AG09309 (cell line): ENCODE results near the gene TJP3.
A peak's percentile ranks its signal among the peaks of the same experiment; 100 is the strongest.

Experiments
- DNase-seq: peaks from one replicate; pipeline ENCODE4 v3.0.0-alpha.2; 2010; ENCODE audit warnings: low read depth
- H3K4me3 ChIP-seq: 2 replicates; pipeline ENCODE4 v1.5.1; 2011; ENCODE audit warnings: mild to moderate bottlenecking, low read depth, low read length, moderate library complexity; ENCODE audit not compliant: control insufficient read depth
- TF ChIP-seq, protein P1 (sequence below): IDR thresholded peaks from 2 replicates; pipeline ENCODE4 v1.5.1; 2011; ENCODE audit warnings: mild to moderate bottlenecking, low read depth, low read length, inconsistent platforms; ENCODE audit not compliant: insufficient read depth, control insufficient read depth; ENCODE audit errors: missing control alignments

TJP3 gene, protein sequence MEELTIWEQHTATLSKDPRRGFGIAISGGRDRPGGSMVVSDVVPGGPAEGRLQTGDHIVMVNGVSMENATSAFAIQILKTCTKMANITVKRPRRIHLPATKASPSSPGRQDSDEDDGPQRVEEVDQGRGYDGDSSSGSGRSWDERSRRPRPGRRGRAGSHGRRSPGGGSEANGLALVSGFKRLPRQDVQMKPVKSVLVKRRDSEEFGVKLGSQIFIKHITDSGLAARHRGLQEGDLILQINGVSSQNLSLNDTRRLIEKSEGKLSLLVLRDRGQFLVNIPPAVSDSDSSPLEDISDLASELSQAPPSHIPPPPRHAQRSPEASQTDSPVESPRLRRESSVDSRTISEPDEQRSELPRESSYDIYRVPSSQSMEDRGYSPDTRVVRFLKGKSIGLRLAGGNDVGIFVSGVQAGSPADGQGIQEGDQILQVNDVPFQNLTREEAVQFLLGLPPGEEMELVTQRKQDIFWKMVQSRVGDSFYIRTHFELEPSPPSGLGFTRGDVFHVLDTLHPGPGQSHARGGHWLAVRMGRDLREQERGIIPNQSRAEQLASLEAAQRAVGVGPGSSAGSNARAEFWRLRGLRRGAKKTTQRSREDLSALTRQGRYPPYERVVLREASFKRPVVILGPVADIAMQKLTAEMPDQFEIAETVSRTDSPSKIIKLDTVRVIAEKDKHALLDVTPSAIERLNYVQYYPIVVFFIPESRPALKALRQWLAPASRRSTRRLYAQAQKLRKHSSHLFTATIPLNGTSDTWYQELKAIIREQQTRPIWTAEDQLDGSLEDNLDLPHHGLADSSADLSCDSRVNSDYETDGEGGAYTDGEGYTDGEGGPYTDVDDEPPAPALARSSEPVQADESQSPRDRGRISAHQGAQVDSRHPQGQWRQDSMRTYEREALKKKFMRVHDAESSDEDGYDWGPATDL

DNA sequence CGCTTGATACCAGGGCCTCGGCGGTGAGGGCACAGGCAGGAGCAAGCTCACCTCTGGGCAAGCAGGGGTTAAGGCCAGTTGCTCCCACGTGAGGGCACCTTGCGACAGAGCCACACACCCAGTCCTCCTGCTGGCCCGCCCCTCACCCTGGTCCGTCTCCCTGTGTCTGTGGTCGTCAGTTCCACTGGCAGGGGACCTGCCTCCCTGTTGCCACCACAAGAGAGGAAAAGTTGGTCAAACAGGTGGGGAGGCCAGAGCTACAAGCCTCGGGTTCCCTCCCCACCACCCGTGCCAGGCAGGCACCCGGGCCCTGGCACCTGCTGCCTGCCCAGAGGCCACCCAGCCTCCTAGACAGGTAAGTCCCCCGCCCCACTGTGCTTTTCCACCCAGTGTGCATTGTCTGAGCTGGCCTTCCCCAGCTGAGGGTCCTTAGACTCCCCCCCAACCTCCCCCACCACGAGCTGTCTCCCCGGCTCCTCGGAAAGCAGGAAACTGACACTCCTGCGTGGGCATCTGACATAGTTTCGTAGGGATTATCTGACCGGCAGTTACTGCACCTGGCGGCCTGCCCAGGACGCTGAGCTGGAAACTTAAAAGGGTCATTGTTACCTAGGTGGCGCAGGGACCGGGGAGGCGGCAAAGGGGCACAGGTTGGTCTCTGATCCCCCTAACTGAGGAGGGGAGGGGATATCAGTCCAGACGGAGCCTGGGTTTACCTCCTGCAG lies at the start of gene TJP3:
TSS of gene TJP3 (plus strand) at position 178 of the 725 bp plus-strand sequence. CDS start 20,049 bp downstream, outside the sequence.
- TF ChIP-seq, protein P1, sequence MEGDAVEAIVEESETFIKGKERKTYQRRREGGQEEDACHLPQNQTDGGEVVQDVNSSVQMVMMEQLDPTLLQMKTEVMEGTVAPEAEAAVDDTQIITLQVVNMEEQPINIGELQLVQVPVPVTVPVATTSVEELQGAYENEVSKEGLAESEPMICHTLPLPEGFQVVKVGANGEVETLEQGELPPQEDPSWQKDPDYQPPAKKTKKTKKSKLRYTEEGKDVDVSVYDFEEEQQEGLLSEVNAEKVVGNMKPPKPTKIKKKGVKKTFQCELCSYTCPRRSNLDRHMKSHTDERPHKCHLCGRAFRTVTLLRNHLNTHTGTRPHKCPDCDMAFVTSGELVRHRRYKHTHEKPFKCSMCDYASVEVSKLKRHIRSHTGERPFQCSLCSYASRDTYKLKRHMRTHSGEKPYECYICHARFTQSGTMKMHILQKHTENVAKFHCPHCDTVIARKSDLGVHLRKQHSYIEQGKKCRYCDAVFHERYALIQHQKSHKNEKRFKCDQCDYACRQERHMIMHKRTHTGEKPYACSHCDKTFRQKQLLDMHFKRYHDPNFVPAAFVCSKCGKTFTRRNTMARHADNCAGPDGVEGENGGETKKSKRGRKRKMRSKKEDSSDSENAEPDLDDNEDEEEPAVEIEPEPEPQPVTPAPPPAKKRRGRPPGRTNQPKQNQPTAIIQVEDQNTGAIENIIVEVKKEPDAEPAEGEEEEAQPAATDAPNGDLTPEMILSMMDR, result peak; percentile 2

DNA sequence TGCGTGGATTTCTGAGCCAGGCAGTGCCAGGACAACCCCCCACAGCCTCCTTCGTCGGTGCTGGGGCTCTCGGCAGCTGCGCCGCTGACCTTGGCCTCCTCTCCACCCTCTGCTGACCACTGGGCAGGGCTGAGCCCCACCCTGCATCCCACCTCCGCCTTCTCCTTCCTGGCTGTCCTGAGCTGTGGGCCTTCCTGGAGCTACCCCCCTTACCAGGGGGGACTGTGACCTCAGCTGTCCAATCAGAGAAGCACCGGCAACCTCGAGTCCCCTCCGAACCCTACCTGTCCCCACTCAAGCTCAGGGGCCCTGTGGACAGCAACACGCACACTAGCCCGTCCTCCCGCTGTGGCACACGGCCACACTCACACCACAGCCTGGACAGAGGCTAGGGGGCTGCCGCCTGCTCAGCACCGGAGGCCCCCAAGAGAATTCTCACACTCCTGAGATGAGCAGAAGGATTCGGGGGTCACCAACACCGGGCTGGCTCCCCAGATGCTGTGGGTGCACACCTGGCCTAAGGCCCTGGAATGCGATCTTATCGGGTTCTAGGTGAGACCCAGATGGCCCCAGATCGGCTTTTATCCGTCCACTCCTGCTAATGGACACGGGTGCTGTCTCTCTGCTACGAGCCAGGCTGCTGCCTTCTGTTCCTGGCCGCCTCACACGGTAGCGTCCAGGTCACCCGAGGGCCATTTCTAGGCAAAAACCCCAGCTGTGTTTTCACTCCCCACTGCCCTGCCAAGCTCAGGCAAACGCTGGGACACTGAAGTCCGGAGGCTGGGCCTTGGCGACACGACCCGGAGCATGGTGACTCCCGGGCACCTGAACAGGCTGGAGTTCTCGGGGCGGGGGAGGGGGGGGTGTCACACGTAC lies 49.1 kb upstream of the TJP3 start:
- DNase-seq, result no peak
- TF ChIP-seq, protein P1, result no peak
- H3K4me3 ChIP-seq, result no peak overlapping the region

More for the DNA sequence above, at the start of gene TJP3:
- DNase-seq, result no peak
- no peak within 1 kb of the TSS for H3K4me3 ChIP-seq

DNA sequence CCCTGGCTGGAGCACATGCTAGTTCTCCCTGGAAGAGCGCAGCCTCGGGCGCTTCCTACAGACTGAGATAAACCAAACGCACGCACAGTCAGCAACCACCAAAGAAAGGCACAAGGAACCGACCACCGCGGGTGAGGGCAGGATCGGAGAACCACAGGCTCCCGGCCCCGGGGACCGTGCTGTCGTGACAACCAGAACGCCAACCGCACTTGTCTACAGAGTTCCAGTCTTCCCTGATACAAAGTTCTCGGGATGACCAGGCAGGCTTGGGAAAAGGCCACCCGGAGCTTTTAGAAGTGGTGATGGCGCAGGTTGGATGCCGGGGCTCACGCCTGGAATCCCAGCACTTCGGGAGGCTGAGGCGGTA lies 48.5 kb upstream of the TJP3 start:
- DNase-seq, result no peak
- TF ChIP-seq, protein P1, result no peak
- no peak overlapping the region for H3K4me3 ChIP-seq

DNA sequence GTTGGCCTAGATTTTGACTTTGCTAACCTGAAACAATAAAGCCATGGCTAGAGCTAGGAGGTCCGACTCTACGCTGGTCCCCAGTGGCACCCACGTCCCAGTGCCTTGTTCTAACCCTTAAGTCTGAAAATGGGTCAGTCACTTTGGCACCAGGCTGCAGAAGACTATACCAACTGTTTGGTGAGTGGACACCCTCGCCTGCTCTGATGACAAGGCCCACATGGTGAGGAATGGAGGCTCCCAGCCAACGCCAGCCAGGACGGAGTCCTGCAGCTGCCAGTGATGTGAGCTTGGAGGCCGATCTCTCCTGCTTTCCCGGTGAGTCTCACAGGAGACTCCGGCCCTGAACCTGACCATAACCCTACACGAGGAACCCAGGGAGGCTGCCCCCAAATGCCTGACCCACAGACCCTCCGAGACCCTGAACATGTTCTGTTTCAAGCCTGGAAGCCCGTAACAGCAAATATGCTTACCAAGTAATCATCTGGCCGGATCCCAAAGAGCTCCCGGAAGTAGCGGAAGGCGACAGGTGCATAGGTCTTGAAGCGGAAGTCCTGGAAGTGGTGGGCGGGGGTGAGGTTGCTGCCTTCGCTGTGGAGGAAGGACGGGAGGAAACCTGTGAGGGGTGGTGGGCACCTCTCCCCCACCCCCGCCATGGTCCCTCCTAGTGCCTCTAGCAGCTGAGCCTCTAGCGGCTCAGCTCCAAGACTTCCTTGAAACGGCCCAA lies 47.5 kb upstream of the TJP3 start:
- TF ChIP-seq, protein P1, result no peak
- no peak overlapping the region for H3K4me3 ChIP-seq
- DNase-seq, result no peak

DNA sequence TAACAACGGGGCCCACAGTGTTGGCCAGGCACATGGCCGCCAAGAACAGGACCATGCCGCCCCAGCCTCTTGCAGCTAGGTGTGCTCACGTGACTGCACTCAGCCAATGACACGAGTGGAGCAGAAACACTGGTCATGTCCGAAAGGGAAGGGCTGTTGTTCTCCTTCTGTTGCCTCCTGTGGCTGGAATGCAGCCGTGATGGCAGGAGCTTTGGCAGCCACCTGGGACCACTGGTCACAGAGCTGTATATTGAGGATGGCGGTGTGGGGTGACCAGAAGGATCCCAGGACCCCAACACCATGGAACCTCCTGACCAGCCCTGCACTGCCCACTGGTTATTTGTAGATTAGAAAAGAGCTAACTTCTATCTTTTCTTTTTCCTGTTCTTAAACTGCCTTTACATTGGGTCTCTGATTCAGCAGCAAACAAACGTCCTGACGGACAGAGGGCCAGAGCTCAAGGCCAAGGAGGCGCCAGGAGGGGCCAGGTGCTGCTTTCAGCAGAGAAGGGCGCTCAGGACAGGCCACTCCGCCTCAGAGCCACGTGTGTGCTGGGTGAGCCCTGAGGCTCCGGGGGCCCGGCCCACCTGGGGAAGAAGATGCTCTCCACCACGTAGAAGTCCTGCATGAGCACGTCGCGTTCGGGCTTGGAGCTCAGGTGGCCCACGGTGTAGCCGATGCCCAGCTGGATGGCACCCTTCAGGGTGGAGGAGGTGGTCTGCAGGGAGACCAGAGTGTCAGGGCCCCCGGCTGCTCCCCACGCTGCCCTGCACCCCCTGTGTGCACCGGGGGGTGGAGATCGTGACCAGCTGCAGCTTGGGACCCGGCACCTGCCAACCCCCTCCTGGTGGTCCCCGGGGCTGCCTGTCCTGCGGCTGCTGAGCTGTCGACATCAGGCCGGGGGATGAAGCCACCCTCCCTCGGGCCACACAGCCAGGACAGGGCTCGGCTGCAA lies 46.6 kb upstream of the TJP3 start:
- TF ChIP-seq, protein P1, result no peak
- DNase-seq, result no peak
- no peak overlapping the region for H3K4me3 ChIP-seq
